Liver (tissue), 9 donors: ENCODE data around the gene RGS9BP. TPM values are rescaled to one million over a fixed set of nuclear protein-coding genes. Genes with fewer than 3 reads are reported as not detected.
"Not testable (repeated sequence)": the region's sequence is repeated elsewhere in the genome, so short reads cannot be mapped to it uniquely, and the experiment has no call there.

Experiments
- DNase-seq: peaks from one replicate; pipeline ENCODE4 v3.0.0-alpha.2; 2017; ENCODE audit warnings: low spot score
- H3K27ac ChIP-seq, 2 donors: one replicate each; pipeline ENCODE4 v1.7.0; 2013; ENCODE audit warnings: inconsistent platforms in 2 of 2, low read length in 2 of 2, control low read depth in 1 of 2, low read depth in 1 of 2, mild to moderate bottlenecking in 1 of 2
- H3K27me3 ChIP-seq, 4 donors: one replicate each; pipeline versions ENCODE4 v1.6.1 to v1.7.0; 2013; ENCODE audit warnings: low read length in 3 of 4, inconsistent platforms in 1 of 4, mild to moderate bottlenecking in 1 of 4, moderate library complexity in 1 of 4; ENCODE audit not compliant: control insufficient read depth in 4 of 4, insufficient read depth in 4 of 4
- H3K36me3 ChIP-seq, 4 donors: one replicate each; pipeline versions ENCODE4 v1.6.1 to v1.7.0; 2013; ENCODE audit warnings: low read length in 3 of 4, mild to moderate bottlenecking in 3 of 4, low read depth in 1 of 4, moderate library complexity in 1 of 4; ENCODE audit not compliant: control insufficient read depth in 4 of 4, insufficient read depth in 3 of 4
- H3K4me1 ChIP-seq, 4 donors: one replicate each; pipeline versions ENCODE4 v1.6.1 to v1.7.0; 2013; ENCODE audit warnings: low read length in 3 of 4, mild to moderate bottlenecking in 3 of 4, moderate library complexity in 1 of 4; ENCODE audit not compliant: control insufficient read depth in 4 of 4, insufficient read depth in 4 of 4
- H3K4me3 ChIP-seq, 3 donors: one replicate each; pipeline versions ENCODE4 v1.6.1 to v1.7.0; 2013; ENCODE audit warnings: low read length in 3 of 3, control low read depth in 1 of 3, low read depth in 1 of 3, mild to moderate bottlenecking in 1 of 3
- H3K9ac ChIP-seq, 2 donors: one replicate each; pipeline ENCODE4 v1.7.0; 2013; ENCODE audit warnings: low read length in 2 of 2, mild to moderate bottlenecking in 2 of 2, moderate library complexity in 2 of 2, control low read depth in 1 of 2, low read depth in 1 of 2
- H3K9me3 ChIP-seq, 4 donors: one replicate each; pipeline versions ENCODE4 v1.6.1 to v1.7.0; 2013; ENCODE audit warnings: low read length in 3 of 4; ENCODE audit not compliant: control insufficient read depth in 4 of 4
- FOXA1 ChIP-seq: IDR thresholded peaks from 2 replicates; pipeline ENCODE4 v1.6.1; 2016; ENCODE audit warnings: antibody characterized with exemption
- FOXA2 ChIP-seq: IDR thresholded peaks from 2 replicates; pipeline ENCODE4 v1.6.1; 2016; ENCODE audit warnings: antibody characterized with exemption
- GABPA ChIP-seq, 2 donors: IDR thresholded peaks in 1 of 2; conservative IDR thresholded peaks in 1 of 2; 2 replicates each; pipeline ENCODE4 v1.6.1; 2016; ENCODE audit warnings: antibody characterized with exemption in 2 of 2, mild to moderate bottlenecking in 1 of 2, moderate library complexity in 1 of 2
- HNF4A ChIP-seq, 2 donors: conservative IDR thresholded peaks; 2 replicates each; pipeline ENCODE4 v1.6.1; 2016; ENCODE audit warnings: antibody characterized with exemption in 2 of 2, mild to moderate bottlenecking in 2 of 2
- HNF4G ChIP-seq: IDR thresholded peaks from 2 replicates; pipeline ENCODE4 v1.6.1; 2016; ENCODE audit warnings: antibody characterized with exemption
- JUND ChIP-seq, 2 donors: IDR thresholded peaks; 2 replicates each; pipeline ENCODE4 v1.6.1; 2016; ENCODE audit warnings: antibody characterized with exemption in 2 of 2
- NR2F2 ChIP-seq: IDR thresholded peaks from 2 replicates; pipeline ENCODE4 v1.6.1; 2016; ENCODE audit warnings: antibody characterized with exemption
- RAD21 ChIP-seq, 2 donors: IDR thresholded peaks; 2 replicates each; pipeline ENCODE4 v1.6.1; 2016; ENCODE audit warnings: antibody characterized with exemption in 2 of 2, mild to moderate bottlenecking in 2 of 2
- RXRA ChIP-seq, 2 donors: IDR thresholded peaks; 2 replicates each; pipeline ENCODE4 v1.6.1; 2017 to 2018; ENCODE audit warnings: antibody characterized with exemption in 2 of 2, mild to moderate bottlenecking in 1 of 2
- SP1 ChIP-seq: IDR thresholded peaks from 2 replicates; pipeline ENCODE4 v1.6.1; 2018; ENCODE audit warnings: antibody characterized with exemption, mild to moderate bottlenecking
- TAF1 ChIP-seq: conservative IDR thresholded peaks from 2 replicates; pipeline ENCODE4 v1.6.1; 2016; ENCODE audit warnings: antibody characterized with exemption, mild to moderate bottlenecking
- YY1 ChIP-seq: IDR thresholded peaks from 2 replicates; pipeline ENCODE4 v1.6.1; 2016; ENCODE audit warnings: antibody characterized with exemption, mild to moderate bottlenecking
- WGBS: extraction: QIAGEN DNeasy Blood & Tissue Kit; methylation state at CpG from one replicate; pipeline ENCODE4 v1.1.7; 2013; 5-methylcytosine and 5-hydroxymethylcytosine counted together
- polyA plus RNA-seq, 2 donors: library from polyadenylated mRNA; stranded (reverse) in 1 of 2; unstranded in 1 of 2; fragments of 200-250 nt in 1 of 2; fragments of >200 nt in 1 of 2; fragmentation: Nextera tagmentation in 1 of 2; extraction: Ambion mirVana in 1 of 2; gene quantifications; one replicate each; pipeline versions ENCODE4 v1.2.1 to v1.2.3, GENCODE V29; 2013 to 2015
- total RNA-seq, 2 donors: library from RNA; depleted of rRNA; stranded (reverse); fragments of >200 nt; gene quantifications; one replicate each; pipeline ENCODE4 v1.2.3, GENCODE V29; 2014
- TF ChIP-seq, protein P1 (sequence below): IDR thresholded peaks from 2 replicates; pipeline ENCODE4 v1.6.1; 2016; ENCODE audit warnings: antibody characterized with exemption
- TF ChIP-seq, protein P2 (sequence below): IDR thresholded peaks from 2 replicates; pipeline ENCODE4 v1.6.1; 2016; ENCODE audit warnings: antibody characterized with exemption
- TF ChIP-seq, protein P3 (sequence below): IDR thresholded peaks from 2 replicates; pipeline ENCODE4 v1.6.1; 2016; ENCODE audit warnings: antibody characterized with exemption
- TF ChIP-seq, protein P4 (sequence below): fragments of 150-350 bp; IDR thresholded peaks from 2 replicates; pipeline ENCODE4 v1.5.1; 2017; ENCODE audit warnings: improper control_type of control experiment, low read depth, low read length; ENCODE audit not compliant: missing input control
- donor health status: healthy.
- donor health status: healthy.
- donor health status: healthy.
- donor health status: healthy.
- donor health status: healthy.

Gene RGS9BP
- total and polyA plus RNA-seq, 4 donors = under 0.01 to 0.05 (median 0.01) TPM; not detected in 1

DNA sequence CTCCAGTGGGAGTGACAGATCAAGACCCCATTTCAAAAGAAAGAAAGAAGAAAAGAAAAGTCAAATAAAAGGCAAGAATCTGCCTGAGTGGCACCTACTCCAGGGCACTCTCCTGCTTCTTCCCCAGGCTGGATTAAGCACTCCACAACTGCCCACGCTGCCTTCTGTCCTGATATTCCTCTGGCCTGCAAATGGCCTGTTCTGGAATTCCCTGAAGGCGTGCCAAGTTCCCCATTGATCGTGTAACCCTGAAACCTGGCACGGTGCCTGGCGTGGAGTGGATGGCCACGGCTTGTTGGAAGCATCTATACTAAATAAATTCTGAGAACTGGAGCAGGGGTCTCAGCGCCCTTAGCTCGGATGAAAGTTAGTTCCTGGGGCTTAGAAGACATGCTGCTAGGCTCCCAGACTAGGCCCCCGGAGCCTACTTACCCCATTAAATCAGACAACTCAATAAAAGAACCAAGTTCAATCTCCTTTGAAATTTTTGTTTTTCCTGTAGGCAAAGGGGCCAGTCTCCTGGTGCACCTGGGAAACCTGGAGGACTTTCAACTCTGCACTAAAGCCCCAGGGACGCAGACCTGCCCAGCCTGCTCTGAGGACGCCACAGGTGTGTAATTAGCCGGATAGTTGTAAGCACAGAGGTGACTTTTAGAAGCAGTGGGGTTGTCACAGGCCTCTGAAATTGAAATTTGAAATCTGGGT is 22.6 kb upstream of the RGS9BP start:
- WGBS = 24% methylated on average over 12 of the region's 12 CpGs
- no peak overlapping the region for H3K9ac ChIP-seq
- TF ChIP-seq RAD21 (IDR thresholded peaks at IDR 0.05) = peak; percentile 29 to 52
- TF ChIP-seq, protein P1, sequence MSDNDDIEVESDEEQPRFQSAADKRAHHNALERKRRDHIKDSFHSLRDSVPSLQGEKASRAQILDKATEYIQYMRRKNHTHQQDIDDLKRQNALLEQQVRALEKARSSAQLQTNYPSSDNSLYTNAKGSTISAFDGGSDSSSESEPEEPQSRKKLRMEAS = no peak
- TF ChIP-seq GABPA (IDR thresholded peaks at IDR 0.05 in 1 of 2, conservative IDR thresholded peaks at IDR 0.05 in 1 of 2) = no peak
- peak; percentile 16 for TF ChIP-seq SP1
- TF ChIP-seq JUND (IDR thresholded peaks at IDR 0.05) = no peak
- TF ChIP-seq RXRA (IDR thresholded peaks at IDR 0.05) = peak; percentile 36 to 48
- TF ChIP-seq, protein P2, sequence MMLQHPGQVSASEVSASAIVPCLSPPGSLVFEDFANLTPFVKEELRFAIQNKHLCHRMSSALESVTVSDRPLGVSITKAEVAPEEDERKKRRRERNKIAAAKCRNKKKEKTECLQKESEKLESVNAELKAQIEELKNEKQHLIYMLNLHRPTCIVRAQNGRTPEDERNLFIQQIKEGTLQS = no peak
- TF ChIP-seq YY1 = peak; percentile 40
- peak; percentile 17 to 39 for TF ChIP-seq HNF4A (conservative IDR thresholded peaks at IDR 0.05)
- H3K27me3 ChIP-seq = no peaks in the 10 kb centered on the region
- peak overlapping the region in 1 of 2 donors; percentile 12 for H3K27ac ChIP-seq
- H3K4me3 ChIP-seq = no peak overlapping the region
- DNase-seq = peak; percentile 67
- peaks cover 0 to 6% (median 3%) of the 10 kb centered on the region in 4 donors for H3K36me3 ChIP-seq
- H3K9me3 ChIP-seq = no peaks in the 10 kb centered on the region
- peaks cover 4 to 13% (median 8%) of the 10 kb centered on the region in 4 donors for H3K4me1 ChIP-seq

DNA sequence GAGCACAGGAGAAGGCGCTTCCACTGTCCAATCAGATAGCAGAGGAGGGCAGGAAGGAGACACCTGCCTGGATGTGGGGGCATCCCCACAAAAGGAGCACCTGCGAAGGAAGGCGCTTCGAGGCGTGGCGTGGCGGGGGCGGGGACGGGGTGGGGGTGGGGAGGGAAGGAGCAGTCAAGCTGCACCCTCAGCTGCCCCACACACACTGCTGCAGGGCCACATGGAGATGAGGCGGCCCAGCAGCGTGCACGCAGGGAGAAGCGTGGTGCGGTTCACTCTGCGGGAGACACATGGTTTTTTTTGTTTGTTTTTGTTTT is 22.1 kb upstream of the RGS9BP start:
- Histone ChIP-seq H3K27ac (no peak overlapping the region), H3K27me3 (no peaks in the 10 kb centered on the region), H3K4me3 (no peak overlapping the region), H3K4me1 (peaks cover 4 to 13% (median 8%) of the 10 kb centered on the region in 4 donors), H3K9me3 (no peaks in the 10 kb centered on the region), H3K36me3 (peaks cover 0 to 6% (median 3%) of the 10 kb centered on the region in 4 donors), H3K9ac (no peak overlapping the region)
- TF ChIP-seq FOXA1 (no peak), HNF4A (conservative IDR thresholded peaks at IDR 0.05) (no peak), RAD21 (IDR thresholded peaks at IDR 0.05) (no peak), TAF1 (no peak), GABPA (IDR thresholded peaks at IDR 0.05 in 1 of 2, conservative IDR thresholded peaks at IDR 0.05 in 1 of 2) (no peak), NR2F2 (no peak), JUND (IDR thresholded peaks at IDR 0.05) (no peak), FOXA2 (no peak), SP1 (no peak), YY1 (no peak), HNF4G (no peak)
- TF ChIP-seq, protein P2 = no peak
- TF ChIP-seq, protein P3, sequence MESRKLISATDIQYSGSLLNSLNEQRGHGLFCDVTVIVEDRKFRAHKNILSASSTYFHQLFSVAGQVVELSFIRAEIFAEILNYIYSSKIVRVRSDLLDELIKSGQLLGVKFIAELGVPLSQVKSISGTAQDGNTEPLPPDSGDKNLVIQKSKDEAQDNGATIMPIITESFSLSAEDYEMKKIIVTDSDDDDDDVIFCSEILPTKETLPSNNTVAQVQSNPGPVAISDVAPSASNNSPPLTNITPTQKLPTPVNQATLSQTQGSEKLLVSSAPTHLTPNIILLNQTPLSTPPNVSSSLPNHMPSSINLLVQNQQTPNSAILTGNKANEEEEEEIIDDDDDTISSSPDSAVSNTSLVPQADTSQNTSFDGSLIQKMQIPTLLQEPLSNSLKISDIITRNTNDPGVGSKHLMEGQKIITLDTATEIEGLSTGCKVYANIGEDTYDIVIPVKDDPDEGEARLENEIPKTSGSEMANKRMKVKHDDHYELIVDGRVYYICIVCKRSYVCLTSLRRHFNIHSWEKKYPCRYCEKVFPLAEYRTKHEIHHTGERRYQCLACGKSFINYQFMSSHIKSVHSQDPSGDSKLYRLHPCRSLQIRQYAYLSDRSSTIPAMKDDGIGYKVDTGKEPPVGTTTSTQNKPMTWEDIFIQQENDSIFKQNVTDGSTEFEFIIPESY = no peak
- TF ChIP-seq, protein P4, sequence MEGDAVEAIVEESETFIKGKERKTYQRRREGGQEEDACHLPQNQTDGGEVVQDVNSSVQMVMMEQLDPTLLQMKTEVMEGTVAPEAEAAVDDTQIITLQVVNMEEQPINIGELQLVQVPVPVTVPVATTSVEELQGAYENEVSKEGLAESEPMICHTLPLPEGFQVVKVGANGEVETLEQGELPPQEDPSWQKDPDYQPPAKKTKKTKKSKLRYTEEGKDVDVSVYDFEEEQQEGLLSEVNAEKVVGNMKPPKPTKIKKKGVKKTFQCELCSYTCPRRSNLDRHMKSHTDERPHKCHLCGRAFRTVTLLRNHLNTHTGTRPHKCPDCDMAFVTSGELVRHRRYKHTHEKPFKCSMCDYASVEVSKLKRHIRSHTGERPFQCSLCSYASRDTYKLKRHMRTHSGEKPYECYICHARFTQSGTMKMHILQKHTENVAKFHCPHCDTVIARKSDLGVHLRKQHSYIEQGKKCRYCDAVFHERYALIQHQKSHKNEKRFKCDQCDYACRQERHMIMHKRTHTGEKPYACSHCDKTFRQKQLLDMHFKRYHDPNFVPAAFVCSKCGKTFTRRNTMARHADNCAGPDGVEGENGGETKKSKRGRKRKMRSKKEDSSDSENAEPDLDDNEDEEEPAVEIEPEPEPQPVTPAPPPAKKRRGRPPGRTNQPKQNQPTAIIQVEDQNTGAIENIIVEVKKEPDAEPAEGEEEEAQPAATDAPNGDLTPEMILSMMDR = no peak
- no peak for DNase-seq
- 81% methylated on average over 15 of the region's 15 CpGs for WGBS

DNA sequence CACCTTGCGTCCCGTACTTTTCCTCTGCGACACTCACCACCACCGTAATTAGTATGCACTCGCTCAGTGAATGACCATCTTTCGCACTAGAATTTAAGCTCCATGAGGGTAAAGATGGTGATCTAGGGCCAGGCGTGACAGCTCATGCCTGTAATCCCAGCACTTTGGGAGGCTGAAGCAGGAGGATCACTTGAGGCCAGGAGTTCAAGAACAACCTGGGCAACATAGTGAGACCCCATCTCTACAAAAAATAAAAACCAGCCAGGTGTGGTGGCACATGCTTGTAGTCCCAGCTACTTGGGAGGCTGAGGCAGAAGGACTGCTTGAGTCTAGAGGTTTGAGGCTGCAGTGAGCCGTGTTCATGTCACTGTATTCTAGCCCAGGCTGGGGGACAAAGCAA is 19.3 kb upstream of the RGS9BP start:
- not testable (repeated sequence) for DNase-seq, H3K4me3 ChIP-seq, H3K9me3 ChIP-seq, H3K9ac ChIP-seq, H3K27me3 ChIP-seq, H3K36me3 ChIP-seq, H3K27ac ChIP-seq
- 98% methylated on average over 8 of the region's 8 CpGs for WGBS
- H3K4me1 ChIP-seq = peaks cover 4 to 13% (median 8%) of the 10 kb centered on the region in 4 donors
